BE2C (cell line): ENCODE results near the gene C1QTNF5.

Experiments
- DNase-seq: peaks from one replicate; pipeline ENCODE4 v3.0.0-alpha.2; 2020
- H3K27me3 ChIP-seq: fragments of 250-450 bp; sonication (Bioruptor Pico); 2 replicates; pipeline ENCODE4 v1.5.1; 2020; ENCODE audit warnings: mild to moderate bottlenecking
- H3K36me3 ChIP-seq: fragments of 250-450 bp; sonication (Bioruptor Pico); 2 replicates; pipeline ENCODE4 v1.5.1; 2020; ENCODE audit warnings: mild to moderate bottlenecking
- H3K4me1 ChIP-seq: fragments of 250-450 bp; sonication (Bioruptor Pico); 2 replicates; pipeline ENCODE4 v1.5.1; 2020
- H3K4me3 ChIP-seq: 2 replicates; pipeline ENCODE4 v1.5.1; 2011; ENCODE audit warnings: low read depth, low read length
- H3K9me3 ChIP-seq: fragments of 250-450 bp; sonication (Bioruptor Pico); 2 replicates; pipeline ENCODE4 v1.5.1; 2020
- CTCF ChIP-seq: IDR thresholded peaks from 2 replicates; pipeline ENCODE4 v1.5.1; 2012; ENCODE audit warnings: mild to moderate bottlenecking, low read depth, low read length

Gene C1QTNF5

GRCh38 chr11:119369132-119369925 lies 28.6 kb upstream of the C1QTNF5 start:
- DNase-seq = peak; percentile 53
- Histone ChIP-seq H3K9me3 (0 out of 2 replicates have a peak, but pooled peaks cover 1% of the 10 kb centered on the region), H3K27me3 (no peaks in the 10 kb centered on the region), H3K4me1 (peaks cover 53% of the 10 kb centered on the region), H3K4me3 (peak overlapping the region; percentile 25), H3K36me3 (no peaks in the 10 kb centered on the region)
- no peak for TF ChIP-seq CTCF

- peak; percentile 71 for DNase-seq
- H3K4me3 ChIP-seq = peak overlapping the region; percentile 25
- 0 out of 2 replicates have a peak, but pooled peaks cover 2% of the 10 kb centered on the region for H3K9me3 ChIP-seq
- peaks cover 50% of the 10 kb centered on the region for H3K4me1 ChIP-seq
- no peaks in the 10 kb centered on the region for H3K36me3 ChIP-seq
- TF ChIP-seq CTCF = no peak
- no peaks in the 10 kb centered on the region for H3K27me3 ChIP-seq
Measured at GRCh38 chr11:119368121-119369034, 27.7 kb upstream of the C1QTNF5 start.

- Histone ChIP-seq H3K4me3 (no peak overlapping the region), H3K27me3 (no peaks in the 10 kb centered on the region), H3K9me3 (0 out of 2 replicates have a peak, but pooled peaks cover 2% of the 10 kb centered on the region), H3K4me1 (peaks cover 50% of the 10 kb centered on the region), H3K36me3 (no peaks in the 10 kb centered on the region)
- TF ChIP-seq CTCF = no peak
- DNase-seq = no peak
Measured at GRCh38 chr11:119367661-119368120, 27.0 kb upstream of the C1QTNF5 start.

GRCh38 chr11:119366690-119367620 lies 26.3 kb upstream of the C1QTNF5 start:
- TF ChIP-seq CTCF = no peak
- DNase-seq = no peak

GRCh38 chr11:119365071-119365591 lies 24.4 kb upstream of the C1QTNF5 start:
- no peaks in the 10 kb centered on the region for H3K27me3 ChIP-seq
- H3K9me3 ChIP-seq = 0 out of 2 replicates have a peak, but pooled peaks cover 2% of the 10 kb centered on the region
- no peak for TF ChIP-seq CTCF
- no peaks in the 10 kb centered on the region for H3K36me3 ChIP-seq
- no peak for DNase-seq
- H3K4me1 ChIP-seq = peaks cover 40% of the 10 kb centered on the region
- H3K4me3 ChIP-seq = no peak overlapping the region

More at GRCh38 chr11:119366690-119367620, 26.3 kb upstream of the C1QTNF5 start:
- 0 out of 2 replicates have a peak, but pooled peaks cover 2% of the 10 kb centered on the region for H3K9me3 ChIP-seq
- peaks cover 47% of the 10 kb centered on the region for H3K4me1 ChIP-seq
- no peak overlapping the region for H3K4me3 ChIP-seq
- no peaks in the 10 kb centered on the region for H3K27me3 ChIP-seq
- H3K36me3 ChIP-seq = no peaks in the 10 kb centered on the region
